NT2/D1 (cell line): ENCODE results near the gene MSL1.

ENCODE experiments used
- YY1 ChIP-seq: IDR thresholded peaks from 2 replicates; pipeline ENCODE4 v1.6.1; 2011; ENCODE audit not compliant: insufficient read length, insufficient read depth
- ZNF274 ChIP-seq: IDR thresholded peaks from 2 replicates; pipeline ENCODE4 v1.6.1; 2011; ENCODE audit warnings: mild to moderate bottlenecking, low read depth, low read length

DNA sequence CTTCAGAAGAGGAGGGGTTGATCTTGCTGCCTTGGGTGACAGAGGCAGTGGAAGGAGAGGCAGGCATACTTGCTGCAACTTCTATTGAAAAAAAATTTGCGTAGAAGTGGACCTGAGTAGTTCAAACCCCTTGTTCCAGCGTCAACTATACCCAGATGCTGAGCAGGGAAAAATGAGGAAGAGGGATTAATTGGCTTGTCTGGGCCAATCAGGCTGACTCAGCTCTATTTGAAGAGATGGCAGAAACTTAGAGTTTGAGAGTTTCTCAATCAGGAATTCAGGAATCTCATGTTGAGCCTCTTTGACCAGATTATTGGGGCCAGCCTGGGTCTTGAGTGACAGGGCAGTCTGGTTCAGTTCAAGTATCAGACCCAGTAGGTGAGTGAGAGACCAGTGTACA is 36.2 kb downstream of the MSL1 start:
- TF ChIP-seq ZNF274 (no peak), YY1 (no peak)
